Measurements from ENCODE around the gene LRRC56. TPM values are rescaled to one million over a fixed set of nuclear protein-coding genes. Genes with fewer than 3 reads are reported as not detected.
A peak's percentile ranks its signal among the peaks of the same experiment; 100 is the strongest.

Gene LRRC56
- total RNA-seq, 1 donor = 0.45 TPM

- DNase-seq (ENCODE audit: low read depth) = no peak
- no peak overlapping the region for H3K4me3 ChIP-seq (ENCODE audit: low read depth, low read length)
- TF ChIP-seq, protein P1, sequence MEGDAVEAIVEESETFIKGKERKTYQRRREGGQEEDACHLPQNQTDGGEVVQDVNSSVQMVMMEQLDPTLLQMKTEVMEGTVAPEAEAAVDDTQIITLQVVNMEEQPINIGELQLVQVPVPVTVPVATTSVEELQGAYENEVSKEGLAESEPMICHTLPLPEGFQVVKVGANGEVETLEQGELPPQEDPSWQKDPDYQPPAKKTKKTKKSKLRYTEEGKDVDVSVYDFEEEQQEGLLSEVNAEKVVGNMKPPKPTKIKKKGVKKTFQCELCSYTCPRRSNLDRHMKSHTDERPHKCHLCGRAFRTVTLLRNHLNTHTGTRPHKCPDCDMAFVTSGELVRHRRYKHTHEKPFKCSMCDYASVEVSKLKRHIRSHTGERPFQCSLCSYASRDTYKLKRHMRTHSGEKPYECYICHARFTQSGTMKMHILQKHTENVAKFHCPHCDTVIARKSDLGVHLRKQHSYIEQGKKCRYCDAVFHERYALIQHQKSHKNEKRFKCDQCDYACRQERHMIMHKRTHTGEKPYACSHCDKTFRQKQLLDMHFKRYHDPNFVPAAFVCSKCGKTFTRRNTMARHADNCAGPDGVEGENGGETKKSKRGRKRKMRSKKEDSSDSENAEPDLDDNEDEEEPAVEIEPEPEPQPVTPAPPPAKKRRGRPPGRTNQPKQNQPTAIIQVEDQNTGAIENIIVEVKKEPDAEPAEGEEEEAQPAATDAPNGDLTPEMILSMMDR (IDR thresholded peaks at IDR 0.05; ENCODE audit: insufficient read depth, low read length) = no peak
These were observed 50.2 kb downstream of the LRRC56 start for GRCh38 chr11:587546-587945.

DNA sequence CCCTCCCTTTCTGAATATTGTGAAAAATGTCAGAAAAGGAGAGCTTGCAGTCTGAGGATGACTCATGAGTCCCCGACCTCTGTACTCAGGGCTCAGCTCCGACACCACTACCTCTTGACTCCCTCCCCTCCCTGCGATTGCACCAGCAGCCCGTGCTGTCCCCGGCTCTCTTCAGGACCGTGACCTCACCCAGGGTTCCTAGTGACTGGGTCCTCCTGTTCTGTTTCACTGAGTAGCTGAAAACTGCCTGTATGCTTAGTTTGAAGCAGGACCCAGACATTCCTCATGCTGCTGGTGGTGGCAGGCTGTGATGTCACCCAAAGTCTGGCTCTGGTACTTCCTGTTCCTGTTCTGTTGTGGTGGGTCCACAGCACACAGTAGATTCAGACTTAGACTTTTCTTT is 50.7 kb downstream of the LRRC56 start:
- peak; percentile 14 for DNase-seq (ENCODE audit: low read depth)
- TF ChIP-seq, protein P1 (IDR thresholded peaks at IDR 0.05; ENCODE audit: insufficient read depth, low read length) = no peak
- no peak overlapping the region for H3K4me3 ChIP-seq (ENCODE audit: low read depth, low read length)

DNA sequence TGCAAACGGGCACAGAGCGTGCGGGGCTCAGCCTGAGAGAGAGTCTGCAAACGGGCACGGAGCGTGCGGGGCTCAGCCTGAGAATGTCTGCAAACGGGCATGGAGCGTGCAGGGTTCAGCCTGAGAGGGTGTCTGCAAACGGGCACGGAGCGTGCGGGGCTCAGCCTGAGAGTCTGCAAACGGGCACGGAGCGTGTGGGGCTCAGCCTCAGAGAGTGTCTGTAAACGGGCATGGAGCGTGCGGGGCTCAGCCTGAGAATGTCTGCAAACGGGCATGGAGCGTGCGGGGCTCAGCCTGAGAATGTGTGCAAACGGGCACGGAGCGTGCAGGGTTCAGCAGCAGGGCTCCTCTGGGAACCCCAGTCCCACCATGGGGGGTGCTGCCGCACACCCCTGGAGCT is 52.5 kb downstream of the LRRC56 start:
- H3K4me3 ChIP-seq (ENCODE audit: low read depth, low read length) = no peak overlapping the region
- TF ChIP-seq, protein P1 (IDR thresholded peaks at IDR 0.05; ENCODE audit: insufficient read depth, low read length) = no peak
- DNase-seq (ENCODE audit: low read depth) = no peak

DNA sequence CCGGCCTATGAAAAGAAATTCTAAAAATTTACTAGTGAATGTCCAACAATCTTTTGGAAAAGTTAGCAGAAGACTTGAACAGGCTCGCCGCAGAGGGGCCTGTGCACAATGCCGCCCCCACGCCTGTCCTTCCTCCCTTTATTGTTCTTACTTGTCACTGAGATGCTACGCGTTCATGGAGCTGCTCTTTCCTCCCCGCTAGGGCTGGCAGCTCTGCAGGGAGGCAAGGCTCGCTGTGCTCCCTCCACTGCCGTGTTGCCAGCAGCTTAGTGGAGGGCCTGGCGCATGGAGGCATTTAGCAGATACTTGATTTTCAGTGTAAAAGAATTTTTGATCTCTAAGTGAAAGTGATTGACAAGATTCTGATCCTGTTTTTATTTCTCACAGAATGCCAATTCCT is 53.7 kb downstream of the LRRC56 start:
- DNase-seq (ENCODE audit: low read depth) = no peak
- no peak overlapping the region for H3K4me3 ChIP-seq (ENCODE audit: low read depth, low read length)
- TF ChIP-seq, protein P1 (IDR thresholded peaks at IDR 0.05; ENCODE audit: insufficient read depth, low read length) = no peak

GRCh38 chr11:592501-592900 is 55.2 kb downstream of the LRRC56 start:
- H3K4me3 ChIP-seq (ENCODE audit: low read depth, low read length) = no peak overlapping the region
- TF ChIP-seq, protein P1 (IDR thresholded peaks at IDR 0.05; ENCODE audit: insufficient read depth, low read length) = no peak
- DNase-seq (ENCODE audit: low read depth) = no peak

GRCh38 chr11:592918-593317 is 55.6 kb downstream of the LRRC56 start:
- TF ChIP-seq, protein P1 (IDR thresholded peaks at IDR 0.05; ENCODE audit: insufficient read depth, low read length) = no peak
- no peak overlapping the region for H3K4me3 ChIP-seq (ENCODE audit: low read depth, low read length)
- no peak for DNase-seq (ENCODE audit: low read depth)

- no peak for DNase-seq (ENCODE audit: low read depth)
- no peak overlapping the region for H3K4me3 ChIP-seq (ENCODE audit: low read depth, low read length)
- TF ChIP-seq, protein P1 (IDR thresholded peaks at IDR 0.05; ENCODE audit: insufficient read depth, low read length) = no peak
These were observed 56.0 kb downstream of the LRRC56 start for GRCh38 chr11:593347-593746.

Measured in fibroblast of the aortic adventitia (primary cell).